GM12878 (cell line): ENCODE data around the gene VGF. TPM values are rescaled to one million over a fixed set of nuclear protein-coding genes. Genes with fewer than 3 reads are reported as not detected.

Source experiments
- ATAC-seq: fragments of 200-7000 bp; cut with Tn5 transposase; 3 replicates; pipeline ENCODE4 v1.9.1; 2020; ENCODE audit warnings: mild to moderate bottlenecking, moderate library complexity
- BruUV-seq: library from RNA; stranded (reverse); fragments of 400-500 nt; replicated peaks from 2 replicates; lab custom pipeline; 2021; lab: Mats Ljungman, UMichigan
- CTCF ChIA-PET: fragments of 300-600 bp; sonication (Branson Sonifier 250); formaldehyde crosslinking; extraction: SDS; loops from one replicate; lab custom pipeline; 2021; ENCODE audit warnings: inconsistent platforms; lab: Yijun Ruan, JAX
- POLR2A ChIA-PET: fragments of 350-600 bp; formaldehyde crosslinking; extraction: SDS; loops from one replicate; lab custom pipeline; 2021; ENCODE audit warnings: inconsistent platforms; lab: Charles Lee
- RAD21 ChIA-PET: fragments of 300-600 bp; sonication (Branson Sonifier 250); formaldehyde crosslinking; loops from one replicate; lab custom pipeline; 2023; ENCODE audit warnings: antibody characterized with exemption; ENCODE audit not compliant: unreplicated experiment; lab: Charles Lee
- SMC1A ChIA-PET: fragments of 300-600 bp; sonication (Branson Sonifier 250); formaldehyde crosslinking; loops from one replicate; lab custom pipeline; 2023; ENCODE audit not compliant: unreplicated experiment, uncharacterized antibody; lab: Charles Lee
- DNase-seq: peaks from one replicate; pipeline ENCODE4 v3.0.0-alpha.2; 2011; ENCODE audit warnings: low read depth, low spot score
- FAIRE-seq: peaks from 3 replicates; lab custom pipeline; 2011; peaks lifted over from hg19 to GRCh38; lab: Jason Lieb, UNC
- H2AFZ ChIP-seq: 2 replicates; pipeline ENCODE4 v1.6.0; 2011; ENCODE audit warnings: low read depth, low read length, control low read depth; ENCODE audit not compliant: control insufficient read depth
- H3K27ac ChIP-seq: 2 replicates; pipeline ENCODE4 v1.5.1; 2011; ENCODE audit warnings: control low read depth; ENCODE audit not compliant: control insufficient read depth, insufficient read depth
- H3K27me3 ChIP-seq, 2 experiments: replicated peaks in 1 of 2; 2 replicates each; pipeline versions ENCODE4 v1.6.0 to v1.6.1; 2011; ENCODE audit warnings: low read length in 1 of 2; ENCODE audit not compliant: control insufficient read depth in 2 of 2, insufficient read depth in 2 of 2
- H3K36me3 ChIP-seq, 2 experiments: 2 replicates each; pipeline ENCODE4 v1.5.1; 2011; ENCODE audit warnings: low read length in 1 of 2; ENCODE audit not compliant: control insufficient read depth in 2 of 2, insufficient read depth in 2 of 2
- H3K4me1 ChIP-seq: 2 replicates; pipeline ENCODE4 v1.6.1; 2011; ENCODE audit warnings: mild to moderate bottlenecking, low read length, moderate library complexity, mixed read lengths; ENCODE audit not compliant: control insufficient read depth, insufficient read depth
- H3K4me2 ChIP-seq: 2 replicates; pipeline ENCODE4 v1.6.0; 2011; ENCODE audit warnings: control low read depth; ENCODE audit not compliant: control insufficient read depth, insufficient read depth
- H3K4me3 ChIP-seq: fragments of 200-600 bp; sonication (generic); 2 replicates; pipeline ENCODE4 v1.5.1; 2016
- H3K79me2 ChIP-seq: 2 replicates; pipeline ENCODE4 v1.6.0; 2011; ENCODE audit warnings: low read length; ENCODE audit not compliant: control insufficient read depth, insufficient read depth
- H3K9ac ChIP-seq: 2 replicates; pipeline ENCODE4 v1.8.0; 2011; ENCODE audit warnings: low read length, control low read depth, mixed read lengths; ENCODE audit not compliant: control insufficient read depth, insufficient read depth
- H3K9me3 ChIP-seq: replicated peaks from 3 replicates; pipeline ENCODE4 v1.5.1; 2011; ENCODE audit warnings: mild to moderate bottlenecking, low read length; ENCODE audit not compliant: control insufficient read depth, insufficient read depth
- H4K20me1 ChIP-seq: 2 replicates; pipeline ENCODE4 v1.6.0; 2011; ENCODE audit not compliant: control insufficient read depth, insufficient read depth
- E2F4 ChIP-seq: IDR thresholded peaks from 2 replicates; pipeline ENCODE4 v1.6.1; 2012; ENCODE audit warnings: low read depth, low read length, improper control_type of control experiment
- EP300 ChIP-seq, 2 experiments: fragments of 150-350 bp in 1 of 2; IDR thresholded peaks; 2 replicates each; pipeline ENCODE4 v1.6.1; 2011 to 2012; ENCODE audit warnings: low read depth in 2 of 2, low read length in 2 of 2, borderline replicate concordance in 1 of 2, improper control_type of control experiment in 1 of 2, inconsistent platforms in 1 of 2; ENCODE audit not compliant: control insufficient read depth in 1 of 2
- IKZF1 ChIP-seq: fragments of 450-650 bp; conservative IDR thresholded peaks from 2 replicates; pipeline ENCODE4 v1.6.1; 2017; ENCODE audit warnings: antibody characterized with exemption, mild to moderate bottlenecking
- IKZF2 ChIP-seq, 2 experiments: fragments of 450-650 bp; IDR thresholded peaks; 2 replicates each; pipeline ENCODE4 v1.6.1; 2017; ENCODE audit warnings: mild to moderate bottlenecking in 2 of 2, moderate library complexity in 2 of 2
- MYC ChIP-seq: IDR thresholded peaks from 2 replicates; pipeline ENCODE4 v1.6.1; 2011; ENCODE audit warnings: mild to moderate bottlenecking, low read length, moderate library complexity, inconsistent platforms; ENCODE audit not compliant: insufficient read depth, insufficient replicate concordance, insufficient read length, severe bottlenecking
- RAD51 ChIP-seq: fragments of 450-650 bp; IDR thresholded peaks from 2 replicates; pipeline ENCODE4 v1.6.1; 2016; ENCODE audit warnings: moderate library complexity, mild to moderate bottlenecking, inconsistent platforms
- RELB ChIP-seq: fragments of 450-650 bp; IDR thresholded peaks from 2 replicates; pipeline ENCODE4 v1.6.1; 2017; ENCODE audit warnings: low read depth, mild to moderate bottlenecking, moderate library complexity
- RUNX3 ChIP-seq: IDR thresholded peaks from 2 replicates; pipeline ENCODE4 v1.6.1; 2012; ENCODE audit warnings: low read length, inconsistent platforms
- SIX5 ChIP-seq: IDR thresholded peaks from 2 replicates; pipeline ENCODE4 v1.6.1; 2011; ENCODE audit warnings: mild to moderate bottlenecking, low read depth, low read length, moderate library complexity; ENCODE audit not compliant: severe bottlenecking
- SREBF2 ChIP-seq: IDR thresholded peaks from 2 replicates; pipeline ENCODE4 v1.6.1; 2012; ENCODE audit warnings: mild to moderate bottlenecking, low read length
- ZBED1 ChIP-seq: IDR thresholded peaks from 2 replicates; pipeline ENCODE4 v1.6.1; 2016; ENCODE audit warnings: borderline replicate concordance
- WGBS: methylation state at CpG from one replicate; pipeline ENCODE4 v1.1.6; 2016; ENCODE audit warnings: low lambda C conversion rate; ENCODE audit not compliant: insufficient replicate concordance, insufficient coverage; ENCODE audit errors: missing lambda C conversion rate; 5-methylcytosine and 5-hydroxymethylcytosine counted together
- in situ Hi-C: fragments of 300-500 bp; cut with MboI; formaldehyde crosslinking; loops from 9 replicates; pipeline ENCODE4 v1.14.3; 2018; ENCODE audit warnings: mixed read lengths
- intact Hi-C: fragments of 100-400 bp; cut with micrococcal nuclease; formaldehyde crosslinking; loops from one replicate; pipeline ENCODE4 v1.14.2; 2022; ENCODE audit not compliant: unreplicated experiment
- polyA plus RNA-seq, 11 experiments: library from polyadenylated mRNA; depleted of rRNA in 4 of 11; unstranded in 6 of 11; stranded (reverse) in 5 of 11; fragments of >200 nt; fragmentation: Nextera tagmentation in 4 of 11; fragmentation: Illumina TruSeq in 1 of 11; extraction: Ambion mirVana in 4 of 11; extraction: Trizol in 1 of 11; gene quantifications; 1 replicate in 1 of 11; 2 replicates in 10 of 11; pipeline versions ENCODE4 v1.2.1 to v1.2.3, GENCODE V29; 2011 to 2016; ENCODE audit warnings: inconsistent platforms in 2 of 11, missing spikeins in 2 of 11, low read depth in 1 of 11
- total RNA-seq, 4 experiments: library from RNA; depleted of rRNA in 3 of 4; stranded (reverse); fragments of >200 nt in 3 of 4; fragmentation: Illumina TruSeq in 1 of 4; extraction: Trizol in 1 of 4; gene quantifications; 2 replicates each; pipeline versions ENCODE4 v1.2.1 to v1.2.3, GENCODE V29; 2013 to 2021

VGF gene
- total and polyA plus RNA-seq, 10 of the 15 experiments (the other 5 are each of a cell fraction or from before 2014, with no cell fraction given) = 0.09 to 0.25 (median 0.17) TPM; not detected in 6

- Histone ChIP-seq H3K79me2 (no peaks in the 10 kb centered on the region), H3K9me3 (no peaks in the 10 kb centered on the region), H3K4me3 (no peak overlapping the region), H3K27ac (no peak overlapping the region), H4K20me1 (no peaks in the 10 kb centered on the region), H2AFZ (no peak overlapping the region), H3K27me3 (no peaks in the 10 kb centered on the region), H3K4me1 (peaks cover 26% of the 10 kb centered on the region), H3K4me2 (0 out of 2 replicates have a peak overlapping the region, but pooled peaks have one; percentile 9), H3K36me3 (no peaks in the 10 kb centered on the region), H3K9ac (no peak overlapping the region)
- CTCF ChIA-PET = interaction anchor here (0.6 to 4.0 kb wide), 9 partner anchors 10 to 178 kb away, joined by 3 to 31 read pairs (median 11); no protein-coding TSS in a partner anchor
- RAD21 ChIA-PET = interaction anchor here (1.2 to 2.6 kb wide), 3 partner anchors 9 to 39 kb away, joined by 3 to 8 read pairs (median 3); partner anchors contain the start of gene TRIM56
- DNase-seq (no peak), FAIRE-seq (no peak), ATAC-seq (no peak)
- TF ChIP-seq MYC = no peak
- peak; percentile 54; the same call in 1 of the 2 replicates for TF ChIP-seq RAD51
- TF ChIP-seq SREBF2 = no peak
- TF ChIP-seq E2F4 = no peak
- no peak; the same call in 1 of the 2 replicates for TF ChIP-seq RELB
- TF ChIP-seq RUNX3 = peak; percentile 78
- no peak for TF ChIP-seq EP300 (IDR thresholded peaks at IDR 0.05; ENCODE audit: borderline replicate concordance in 1 of 2, control insufficient read depth in 1 of 2, low read depth in 2 of 2, low read length in 2 of 2)
- TF ChIP-seq IKZF1 = 0 out of 2 replicates have a peak, but pooled peaks have one; percentile 42
- no peak for TF ChIP-seq ZBED1
- TF ChIP-seq IKZF2 (IDR thresholded peaks at IDR 0.05) = peak; percentile 24 to 42; a peak in 3 of 4 replicates
- TF ChIP-seq SIX5 = no peak
- SMC1A ChIA-PET = interaction anchor here (1.3 to 2.9 kb wide), 2 partner anchors 9 to 28 kb away, joined by 3 to 12 read pairs; no protein-coding TSS in a partner anchor
- intact Hi-C loops = loop anchor here (5.0 kb wide), 1 partner anchor 37 kb away; the partner anchor contains the start of gene TRIM56
- WGBS = 59% methylated on average over 7 of the region's 7 CpGs
- POLR2A ChIA-PET = interaction anchor here (0.7 to 3.4 kb wide), 3 partner anchors 13 to 41 kb away, joined by 4 to 24 read pairs (median 5); partner anchors contain the start of gene VGF
- in situ Hi-C loops = no loop called here
- no TSS peak for BruUV-seq
These were observed 40.9 kb downstream of the VGF start for GRCh38 chr7:101124376-101125056.
